GM18870 (cell line): ENCODE measurements around the gene MSRB3.
"Not testable (repeated sequence)": the region's sequence is repeated elsewhere in the genome, so short reads cannot be mapped to it uniquely, and the experiment has no call there.

Experiments
- ATAC-seq: cut with Tn5 transposase; IDR thresholded peaks from one replicate; pipeline ENCODE4 v1.9.1; 2021; ENCODE audit warnings: moderate library complexity; ENCODE audit not compliant: unreplicated experiment

Gene MSRB3

GRCh38 chr12:65449400-65449799, 170.9 kb downstream of the MSRB3 start:
- no peak for ATAC-seq

DNA sequence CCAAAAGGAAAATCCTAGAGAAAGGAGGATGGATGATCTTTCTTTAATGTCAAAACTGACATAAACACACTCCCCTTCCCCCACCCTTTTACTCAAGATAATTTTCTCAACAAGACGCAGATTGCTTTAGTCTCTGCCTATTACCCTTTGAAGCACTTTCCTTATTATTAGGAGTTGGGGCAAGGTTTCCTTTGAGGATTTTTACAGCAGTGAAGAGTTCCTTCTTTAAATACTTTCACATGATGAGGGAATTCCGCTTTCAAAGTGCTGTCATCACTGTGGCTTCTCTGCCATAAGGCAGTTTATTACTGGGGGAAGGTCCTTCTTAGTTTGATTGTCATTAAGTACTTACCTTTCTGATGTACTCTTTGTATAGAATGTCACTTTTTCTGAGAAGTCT, 172.1 kb downstream of the MSRB3 start:
- ATAC-seq = no peak

GRCh38 chr12:65454115-65454787, 175.8 kb downstream of the MSRB3 start:
- ATAC-seq = no peak

DNA sequence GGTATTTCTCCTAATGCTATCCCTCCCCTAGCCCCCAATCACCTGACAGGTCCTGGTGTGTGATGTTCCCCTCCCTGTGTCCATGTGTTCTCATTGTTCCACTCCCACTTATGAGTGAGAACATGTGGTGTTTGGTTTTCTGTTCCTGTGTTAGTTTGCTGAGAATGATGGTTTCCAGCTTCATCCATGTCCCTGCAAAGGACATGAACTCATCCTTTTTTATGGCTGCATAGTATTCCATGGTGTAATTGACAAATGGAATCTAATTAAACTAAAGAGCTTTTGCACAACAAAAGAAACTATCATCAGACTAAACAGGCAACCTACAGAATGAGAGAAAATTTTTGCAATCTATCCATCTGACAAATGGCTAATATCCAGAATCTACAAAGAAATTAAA, 178.9 kb downstream of the MSRB3 start:
- ATAC-seq = not testable (repeated sequence)

GRCh38 chr12:65458718-65459117, 180.2 kb downstream of the MSRB3 start:
- ATAC-seq = no peak

- no peak for ATAC-seq
Observed at GRCh38 chr12:65459545-65459944, 181.1 kb downstream of the MSRB3 start.

GRCh38 chr12:65460063-65460462, 181.6 kb downstream of the MSRB3 start:
- no peak for ATAC-seq

DNA sequence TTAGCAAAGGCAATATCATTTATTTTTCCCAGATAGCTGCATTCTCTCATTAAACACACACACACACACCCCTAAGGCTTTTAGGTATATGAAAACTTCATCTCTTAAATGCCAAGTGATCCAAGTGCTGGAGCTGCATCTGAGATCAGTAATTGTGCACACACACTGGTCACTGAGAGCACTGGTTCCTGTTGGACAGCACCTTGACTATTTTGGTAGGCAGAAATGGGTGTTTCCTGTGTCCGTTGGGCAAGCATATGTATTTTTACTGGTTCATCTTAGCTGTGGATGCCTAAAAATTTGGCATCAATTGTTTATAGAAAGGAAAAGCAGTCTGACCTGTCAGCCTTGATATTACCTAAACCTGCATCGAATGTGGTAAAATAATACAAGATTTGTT, 182.5 kb downstream of the MSRB3 start:
- no peak for ATAC-seq

DNA sequence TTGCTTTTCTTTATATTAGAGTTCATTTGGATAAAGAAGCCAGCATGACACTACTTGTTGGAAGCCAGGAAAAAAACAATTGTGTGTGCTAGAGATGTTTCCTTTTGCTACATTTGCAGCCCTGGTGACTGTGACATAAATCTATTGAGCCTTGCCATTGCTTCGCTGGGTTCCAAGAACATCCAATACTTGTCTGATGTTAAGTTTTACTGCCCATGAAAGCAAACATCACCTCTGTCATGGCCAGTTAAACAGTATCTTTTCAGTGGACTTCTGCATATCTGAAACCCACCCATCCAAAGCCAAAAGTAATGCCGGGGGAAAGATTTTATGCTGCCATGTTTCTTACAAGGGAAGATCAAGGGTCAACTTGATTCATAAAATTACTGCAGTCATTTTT, 184.0 kb downstream of the MSRB3 start:
- no peak for ATAC-seq

DNA sequence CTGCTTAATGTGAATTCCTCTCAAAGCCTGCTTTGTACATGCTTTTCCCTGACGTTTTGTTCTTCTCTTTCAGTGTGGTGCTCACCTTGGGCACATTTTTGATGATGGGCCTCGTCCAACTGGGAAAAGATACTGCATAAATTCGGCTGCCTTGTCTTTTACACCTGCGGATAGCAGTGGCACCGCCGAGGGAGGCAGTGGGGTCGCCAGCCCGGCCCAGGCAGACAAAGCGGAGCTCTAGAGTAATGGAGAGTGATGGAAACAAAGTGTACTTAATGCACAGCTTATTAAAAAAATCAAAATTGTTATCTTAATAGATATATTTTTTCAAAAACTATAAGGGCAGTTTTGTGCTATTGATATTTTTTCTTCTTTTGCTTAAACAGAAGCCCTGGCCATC, 184.6 kb downstream of the MSRB3 start:
- no peak for ATAC-seq

- no peak for ATAC-seq
Observed at GRCh38 chr12:65463611-65464010, 185.1 kb downstream of the MSRB3 start.

GRCh38 chr12:65464930-65465329, 186.4 kb downstream of the MSRB3 start:
- no peak for ATAC-seq

DNA sequence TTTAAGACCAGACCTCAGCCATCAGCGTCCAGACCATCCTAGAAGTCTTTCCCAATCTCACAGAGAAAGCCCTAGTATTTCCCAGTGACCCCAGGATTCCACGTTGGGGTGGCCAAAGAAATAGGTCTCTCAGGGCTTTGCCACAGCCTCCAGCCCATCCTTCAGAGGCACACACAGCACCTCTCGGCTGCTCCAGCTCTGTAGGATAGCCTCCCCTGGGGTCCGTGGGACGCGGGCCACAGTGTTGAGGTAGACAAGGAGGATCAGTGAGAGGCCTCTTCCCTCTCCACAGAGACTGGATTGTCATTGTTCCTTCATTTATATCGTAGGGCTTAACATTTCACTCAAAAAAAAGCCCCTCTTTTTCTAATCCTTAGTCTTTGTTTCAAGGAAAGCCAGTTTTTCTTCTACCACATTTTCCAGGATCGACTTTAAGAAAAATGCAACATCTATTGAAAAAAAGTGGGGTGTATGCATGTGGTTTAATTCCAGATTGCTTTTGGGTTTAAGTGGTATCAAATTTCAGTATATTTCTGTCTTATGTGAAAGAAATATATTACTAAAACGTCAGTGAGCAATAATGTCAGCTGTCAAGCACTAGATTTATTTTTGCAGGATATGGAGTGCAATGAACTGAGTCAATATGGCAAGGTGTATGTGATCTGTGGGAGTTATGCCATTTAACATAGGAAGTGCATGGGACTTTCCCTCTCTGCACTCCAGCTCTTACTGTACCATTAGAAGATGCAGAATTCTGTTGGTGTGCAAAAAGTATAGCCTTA, 187.5 kb downstream of the MSRB3 start:
- no peak for ATAC-seq

- ATAC-seq = no peak
Observed at GRCh38 chr12:65466911-65467310, 188.4 kb downstream of the MSRB3 start.

- ATAC-seq = no peak
Observed at GRCh38 chr12:65470256-65470655, 191.8 kb downstream of the MSRB3 start.

- no peak for ATAC-seq
Observed at GRCh38 chr12:65472079-65472478, 193.6 kb downstream of the MSRB3 start.

GRCh38 chr12:65474831-65475230, 196.3 kb downstream of the MSRB3 start:
- ATAC-seq = no peak

DNA sequence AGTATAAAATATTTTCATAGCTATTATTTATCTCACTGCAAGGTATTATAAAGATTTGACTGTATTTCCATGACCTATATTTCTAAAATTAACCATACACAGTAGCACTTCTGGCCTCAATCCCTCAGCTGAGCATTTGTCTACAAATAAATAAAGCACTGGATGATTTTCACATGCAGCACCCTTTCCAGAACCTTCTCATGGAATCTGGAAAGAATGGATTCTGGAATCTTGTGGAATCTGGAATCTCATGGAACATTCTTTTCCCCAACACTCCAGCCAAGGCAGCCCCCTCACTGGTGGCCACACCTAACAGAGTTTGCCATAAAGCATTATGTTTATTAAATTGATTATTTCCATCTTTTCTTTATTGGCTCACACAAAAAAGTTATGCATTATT, 199.2 kb downstream of the MSRB3 start:
- no peak for ATAC-seq

DNA sequence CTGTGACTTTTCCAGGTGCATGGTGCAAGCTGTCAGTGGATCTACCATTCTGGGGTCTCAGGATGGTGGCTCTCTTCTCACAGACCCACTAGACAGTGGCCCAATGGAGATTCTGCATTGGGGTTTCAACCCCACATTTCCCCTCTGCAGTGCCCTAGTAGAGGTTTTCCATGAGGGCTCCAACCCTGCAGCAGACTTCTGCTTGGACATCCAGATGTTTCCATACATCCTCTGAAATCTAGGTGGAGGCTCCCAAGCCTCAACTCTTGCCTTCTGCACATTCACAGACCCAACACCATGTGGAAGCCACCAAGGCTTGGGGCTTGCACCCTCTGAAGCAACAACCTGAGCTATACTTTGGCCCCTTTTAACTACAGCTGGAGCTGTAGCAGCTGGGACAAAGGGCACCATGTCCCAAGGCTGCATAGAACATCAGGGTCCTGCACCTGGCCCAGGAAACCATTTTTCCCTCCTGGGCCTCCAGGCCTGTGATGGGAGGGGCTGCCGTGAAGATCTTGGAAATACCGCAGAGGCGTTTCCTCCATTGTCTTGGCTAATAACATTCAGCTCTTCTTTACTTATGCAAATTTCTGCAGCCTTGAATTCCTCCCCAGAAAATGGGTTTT, 205.5 kb downstream of the MSRB3 start:
- ATAC-seq = not testable (repeated sequence)

DNA sequence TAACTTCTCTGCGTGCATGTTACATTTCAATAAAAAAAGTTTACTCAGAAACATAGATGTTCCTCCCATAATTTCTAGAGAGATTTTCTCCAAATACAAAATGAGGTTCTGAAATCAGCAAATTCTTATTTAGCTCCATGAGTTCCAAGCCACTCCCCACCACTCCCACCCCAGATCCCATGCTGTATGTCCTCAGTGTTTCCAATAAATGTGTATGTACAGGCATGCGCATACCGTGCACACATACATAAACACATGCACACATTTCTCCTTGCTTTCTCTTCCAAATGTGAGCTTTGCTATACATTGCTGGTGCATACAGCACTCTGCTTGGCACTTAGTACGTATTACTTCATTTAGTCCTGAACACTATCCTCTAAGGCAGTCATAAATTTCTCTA, 209.7 kb downstream of the MSRB3 start:
- ATAC-seq = no peak

DNA sequence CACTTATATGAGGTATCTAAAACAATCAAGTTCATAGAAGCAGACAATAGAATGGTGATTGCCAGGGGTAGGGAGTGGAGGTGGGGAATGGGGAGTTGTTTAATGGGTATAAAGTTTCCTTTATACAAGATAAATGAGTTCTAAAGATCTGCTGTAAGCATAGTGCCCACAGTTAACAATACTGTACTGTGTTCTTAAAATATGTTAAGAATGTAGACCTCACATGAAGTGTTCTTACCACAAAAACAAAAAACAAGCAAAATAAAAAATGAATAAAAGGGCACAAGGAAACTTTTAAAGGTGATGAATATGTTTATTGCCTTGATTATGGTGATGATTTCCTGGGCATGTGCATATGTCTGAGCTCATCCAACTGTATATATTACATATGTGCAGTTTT, 211.8 kb downstream of the MSRB3 start:
- ATAC-seq = no peak
